HG03442 (cell line): Measurements from ENCODE around the gene TSPAN32.

Source experiments
- ATAC-seq: cut with Tn5 transposase; IDR thresholded peaks from one replicate; pipeline ENCODE4 v1.9.1; 2021; ENCODE audit warnings: mild to moderate bottlenecking, moderate library complexity; ENCODE audit not compliant: unreplicated experiment

The TSPAN32 gene

DNA sequence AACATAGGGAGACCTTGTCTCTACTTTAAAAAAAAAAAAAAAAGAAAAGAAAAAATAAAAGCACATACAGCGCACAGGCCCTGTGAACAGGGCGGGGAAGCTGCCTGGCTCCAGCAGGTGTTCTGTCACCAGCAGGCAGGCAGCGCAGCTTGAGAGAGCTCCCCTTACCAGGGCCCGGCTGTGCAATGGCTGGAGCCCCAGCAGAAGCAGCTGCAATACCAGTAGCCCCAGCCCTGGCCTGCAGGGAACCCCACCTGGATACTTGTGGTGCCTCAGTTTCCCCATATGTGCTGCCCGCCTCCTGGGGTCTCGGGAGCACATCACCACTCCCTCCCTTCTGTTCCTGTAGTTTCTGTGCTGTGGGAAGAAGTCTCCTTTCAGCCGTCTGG, 12.3 kb downstream of the TSPAN32 start:
- ATAC-seq, result no peak

DNA sequence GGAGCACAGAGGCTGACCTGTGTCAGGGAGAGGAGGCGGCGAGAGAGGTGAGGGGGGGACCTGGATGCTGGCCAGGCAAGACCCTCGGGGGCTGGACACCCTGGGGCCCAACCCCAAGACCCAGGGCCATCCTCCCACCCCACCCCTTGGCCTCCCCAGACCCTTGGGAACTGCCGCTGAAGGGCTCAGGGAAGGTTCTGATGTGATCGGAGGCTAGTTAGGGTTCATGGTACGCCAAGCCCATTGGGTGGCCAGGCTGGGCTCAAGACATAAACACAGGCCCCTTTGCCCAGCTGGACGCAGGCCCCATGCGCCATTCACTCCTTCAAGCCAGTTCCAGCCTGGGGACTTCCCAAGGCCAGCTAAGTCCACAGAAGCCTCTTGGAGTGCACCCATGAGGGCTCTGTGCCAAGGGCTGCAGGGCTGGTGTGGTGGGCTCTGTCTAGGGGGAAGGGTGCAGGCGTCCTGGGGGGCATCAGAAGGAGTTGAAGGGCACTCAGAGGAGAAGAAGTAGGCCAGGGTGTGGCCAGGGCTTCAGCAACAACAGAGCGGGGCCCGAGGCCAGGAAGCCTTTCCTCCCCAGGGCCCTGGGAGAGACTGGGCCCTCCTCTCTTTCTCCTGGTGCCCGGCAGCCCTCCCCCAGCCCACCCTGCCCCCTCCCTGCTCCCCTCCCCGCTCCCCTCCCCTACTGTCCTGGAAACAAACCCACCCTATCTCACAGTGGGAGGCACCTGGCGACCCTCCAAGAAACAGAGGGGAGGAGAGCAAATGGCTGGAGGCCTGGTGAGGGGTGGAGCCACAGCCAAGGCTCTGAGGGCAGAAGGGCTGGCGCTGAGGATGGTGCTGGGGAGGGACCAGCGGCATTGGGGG, 12.9 kb downstream of the TSPAN32 start:
- no peak for ATAC-seq

DNA sequence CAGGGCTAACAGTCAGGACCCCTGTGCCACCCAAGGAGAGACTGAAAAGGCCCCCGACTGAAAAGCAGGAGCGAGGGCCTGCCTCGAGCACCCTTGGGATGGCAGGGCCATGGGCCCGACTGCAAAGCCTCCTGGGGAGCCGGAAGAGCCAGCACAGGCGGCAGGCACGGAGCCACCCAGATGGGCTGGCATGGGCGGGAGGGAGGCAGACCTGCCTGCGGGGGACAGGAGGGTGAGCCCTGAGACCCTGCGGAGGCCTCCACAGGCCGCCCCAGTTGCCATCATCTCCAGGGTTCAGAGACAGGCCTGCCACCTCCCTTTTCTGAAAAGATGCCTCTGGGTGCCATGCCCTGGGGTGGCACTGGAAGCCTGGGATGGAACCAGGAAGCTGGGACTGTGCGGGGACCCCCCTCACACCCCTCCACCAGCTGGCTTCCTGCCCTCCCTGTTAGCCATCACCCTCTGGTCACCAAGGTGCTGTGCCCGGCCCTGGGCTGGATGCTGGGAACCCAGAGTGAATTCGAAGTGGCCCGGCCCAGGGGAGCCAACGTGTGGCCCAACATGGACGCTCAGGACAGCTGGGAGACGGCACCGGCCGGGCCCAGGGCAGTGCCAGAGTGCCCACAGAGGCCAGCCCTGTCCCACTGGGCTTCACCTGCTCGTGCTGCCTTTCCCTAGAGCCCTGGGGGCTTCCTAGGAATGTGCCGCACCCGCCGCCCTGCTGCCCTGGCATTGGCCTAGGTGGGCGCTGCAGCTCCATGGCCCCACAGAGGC, 13.8 kb downstream of the TSPAN32 start:
- ATAC-seq, result no peak

DNA sequence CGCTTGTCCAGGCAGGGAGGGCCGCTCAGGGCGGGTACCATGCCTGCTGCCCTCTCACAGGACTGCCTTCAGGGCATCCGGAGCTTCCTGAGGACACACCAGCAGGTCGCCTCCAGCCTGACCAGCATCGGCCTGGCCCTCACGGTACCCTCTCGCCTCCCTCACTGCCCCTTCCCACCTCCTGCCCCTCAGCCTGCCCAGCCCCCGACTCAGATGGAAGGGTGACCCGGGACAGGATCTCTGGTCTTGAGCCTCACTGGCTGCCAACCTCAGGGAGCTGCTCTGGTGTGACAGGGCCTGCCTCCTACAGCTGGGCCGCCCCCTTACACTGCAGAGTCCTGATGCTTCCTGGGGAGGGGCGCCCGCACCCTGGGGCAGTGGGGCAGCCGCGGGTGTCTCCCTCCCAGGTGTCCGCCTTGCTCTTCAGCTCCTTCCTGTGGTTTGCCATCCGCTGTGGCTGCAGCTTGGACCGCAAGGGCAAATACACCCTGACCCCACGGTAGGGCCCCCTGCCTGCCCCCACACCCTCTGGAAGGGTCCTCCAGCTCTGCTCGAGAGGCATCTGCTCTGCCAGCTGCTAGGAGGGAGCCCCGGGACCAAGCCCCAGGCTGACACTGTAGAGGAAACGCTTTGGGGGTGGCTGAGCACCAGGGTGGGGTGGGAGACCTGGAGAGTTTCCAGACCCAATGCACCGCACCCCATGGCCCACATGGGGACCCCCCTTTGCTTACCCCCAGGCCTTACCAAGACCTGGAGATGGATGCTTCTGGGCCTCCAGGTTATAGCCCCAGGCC, 14.6 kb downstream of the TSPAN32 start:
- no peak for ATAC-seq

DNA sequence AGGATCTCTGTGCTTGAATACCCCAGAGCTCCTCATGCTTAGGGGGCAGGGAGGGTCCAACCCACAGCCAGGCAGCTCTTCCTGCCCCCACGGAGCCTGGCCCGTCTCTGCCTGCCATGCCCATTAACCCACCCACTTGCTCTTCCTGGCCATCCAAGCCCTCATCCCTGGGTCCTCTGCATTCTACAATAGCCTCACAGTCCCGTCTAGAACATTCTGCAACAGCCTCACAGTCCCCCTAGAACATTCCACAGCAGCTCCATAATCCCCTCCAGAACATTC, 15.1 kb downstream of the TSPAN32 start:
- no peak for ATAC-seq

DNA sequence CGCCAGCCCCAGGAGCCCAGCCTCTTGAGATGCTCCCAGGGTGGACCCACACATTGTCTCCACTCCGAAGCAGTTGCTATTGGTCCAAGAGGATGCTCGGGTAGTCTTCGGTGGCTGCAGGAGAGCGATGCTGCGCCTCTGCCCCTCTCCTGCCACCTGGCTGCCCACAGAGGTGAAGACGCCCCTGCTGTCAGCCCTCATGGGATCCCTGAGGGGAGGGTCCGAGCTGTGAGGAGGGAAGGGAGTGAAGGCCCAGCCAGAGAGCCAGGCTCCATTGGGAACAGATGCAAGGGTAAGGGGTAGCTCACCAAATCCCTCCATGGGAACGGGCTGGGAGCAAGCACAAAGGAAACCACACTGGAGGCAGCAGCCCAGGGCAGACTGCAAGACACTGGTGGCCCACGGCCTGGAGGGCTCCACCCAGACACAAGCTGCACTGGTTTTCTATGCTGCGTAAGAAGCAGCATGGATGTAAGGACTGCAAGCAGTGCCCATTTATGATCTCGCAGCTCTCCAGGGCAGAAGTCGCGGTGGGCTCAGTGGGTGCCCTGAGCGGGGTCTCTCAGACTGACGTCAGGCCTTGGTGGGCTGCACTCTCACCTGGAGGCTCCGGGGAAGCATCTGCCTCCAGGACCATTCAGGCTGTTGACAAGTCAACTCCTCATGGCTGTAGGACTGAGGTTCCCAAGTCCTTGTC, 15.7 kb downstream of the TSPAN32 start:
- no peak for ATAC-seq

DNA sequence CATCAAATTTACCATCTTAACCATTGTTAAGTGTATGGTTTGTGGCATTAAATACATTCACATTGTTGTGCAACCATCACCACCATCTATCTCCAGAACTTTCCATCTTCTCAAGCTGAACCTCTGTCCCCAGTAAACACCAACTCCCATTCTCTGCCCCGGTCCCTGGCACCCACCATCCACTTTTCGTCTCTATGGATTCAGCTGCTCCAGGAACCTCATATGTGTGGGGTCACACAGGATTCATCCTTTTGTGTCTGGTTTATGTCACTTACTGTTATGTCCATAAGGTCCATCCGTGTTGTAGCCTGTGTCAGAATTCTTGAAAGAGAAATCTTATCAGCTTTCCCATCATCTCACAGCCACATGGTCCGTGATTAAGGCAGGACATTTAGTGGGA, 16.3 kb downstream of the TSPAN32 start:
- no peak for ATAC-seq

DNA sequence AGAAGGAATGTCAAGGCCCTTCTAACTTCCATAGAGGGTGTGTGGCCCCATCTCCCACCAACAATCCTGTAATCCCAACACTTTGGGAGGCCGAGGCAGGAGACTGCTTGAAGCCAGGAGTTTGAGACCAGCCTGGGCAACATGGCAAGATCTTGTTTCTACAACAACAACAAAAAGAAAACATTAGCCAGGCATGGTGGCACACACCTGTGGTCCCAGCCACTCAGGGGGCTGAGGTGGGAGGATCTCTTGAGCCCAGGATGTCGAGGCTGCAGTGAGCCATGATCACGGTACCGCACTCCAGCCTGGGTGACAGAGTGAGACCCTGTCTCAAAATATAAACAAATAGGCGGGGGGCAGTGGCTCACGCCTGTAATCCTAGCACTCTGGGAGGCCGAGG, 16.9 kb downstream of the TSPAN32 start:
- ATAC-seq, result no peak

DNA sequence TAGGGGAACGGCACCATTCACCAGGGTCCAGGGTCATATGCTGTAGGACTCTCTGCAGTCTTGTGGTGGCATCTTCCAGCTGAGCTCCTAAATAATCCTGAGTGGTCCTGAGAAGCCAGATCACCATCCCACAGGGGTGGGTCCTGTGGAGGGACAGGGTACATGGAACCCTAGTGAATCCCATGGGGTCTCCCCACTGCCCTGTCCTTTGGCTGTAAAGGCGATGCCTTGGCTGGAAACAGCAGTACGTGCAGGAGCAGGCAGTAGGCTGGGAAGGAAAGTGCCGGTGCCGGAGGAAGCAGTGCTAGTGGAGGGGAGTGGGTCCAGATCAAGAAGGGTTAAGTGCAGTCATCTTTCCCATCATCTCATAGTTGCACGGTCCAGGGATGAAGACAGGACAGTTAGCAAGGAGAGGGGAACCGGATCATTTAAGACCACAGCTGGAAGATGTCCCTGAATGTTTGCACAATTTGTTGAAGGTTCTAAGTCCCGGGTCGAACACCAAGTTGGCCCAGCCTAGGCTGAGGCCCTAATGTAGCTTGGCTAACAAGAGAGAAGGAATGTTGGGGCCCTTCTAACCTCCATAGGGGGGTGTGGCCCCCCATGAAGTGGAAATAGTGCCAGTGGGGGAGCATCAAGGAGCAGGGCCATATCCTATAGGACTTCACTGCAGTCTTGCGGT, 18.1 kb downstream of the TSPAN32 start:
- no peak for ATAC-seq

DNA sequence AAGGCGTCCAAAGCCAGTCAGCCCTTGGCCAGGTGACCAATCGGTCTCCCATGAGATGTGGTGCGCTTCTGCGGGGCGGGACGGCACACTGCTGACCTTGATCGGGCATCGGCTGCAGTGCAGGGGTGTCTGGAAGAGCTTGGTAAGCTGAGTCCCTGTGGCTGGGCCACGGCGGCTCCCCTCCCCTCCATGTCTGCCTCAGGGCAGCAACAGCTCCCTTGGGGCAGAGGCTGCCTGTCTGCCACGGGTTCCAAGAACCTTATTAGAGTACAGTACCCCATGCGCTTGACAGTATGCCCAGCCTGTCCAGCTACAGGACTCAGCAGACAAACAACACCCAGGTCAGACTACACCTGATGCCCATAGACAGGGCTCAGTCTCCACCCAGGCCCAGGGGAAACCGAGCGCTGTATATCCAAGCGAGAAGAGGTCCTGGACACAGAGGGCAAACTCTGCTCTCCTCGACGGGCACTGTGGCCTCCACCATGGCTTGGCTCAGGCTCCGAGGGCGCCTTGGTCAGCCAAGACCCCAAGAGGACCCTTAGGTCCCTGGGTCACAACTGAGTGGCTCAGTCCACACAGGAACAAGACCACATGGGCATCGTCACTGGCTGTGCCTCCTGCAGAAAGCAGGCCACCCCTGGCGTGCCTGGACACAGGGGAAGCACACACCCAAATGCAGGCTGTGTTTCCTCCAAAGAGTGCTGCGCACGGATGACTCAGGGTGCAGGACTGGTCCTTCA, 18.9 kb downstream of the TSPAN32 start:
- ATAC-seq, result no peak

DNA sequence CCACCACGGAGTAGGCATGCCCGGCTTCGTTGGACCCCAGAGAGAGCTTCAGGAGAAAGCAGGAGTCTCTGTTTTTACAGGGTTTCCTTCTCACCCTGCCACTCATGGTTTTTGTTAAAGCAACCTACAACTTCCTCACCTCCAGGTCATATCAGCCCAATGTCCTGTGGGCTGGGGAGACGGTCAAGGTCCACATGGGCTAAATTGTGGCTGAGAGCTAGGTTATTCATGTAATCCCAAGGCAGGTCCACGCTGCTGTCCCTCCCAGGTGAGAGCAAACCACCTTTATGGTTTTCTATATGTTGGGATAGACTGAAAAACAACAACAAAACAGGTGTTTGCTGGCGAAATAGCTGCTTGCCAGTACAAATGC, 19.5 kb downstream of the TSPAN32 start:
- no peak for ATAC-seq

DNA sequence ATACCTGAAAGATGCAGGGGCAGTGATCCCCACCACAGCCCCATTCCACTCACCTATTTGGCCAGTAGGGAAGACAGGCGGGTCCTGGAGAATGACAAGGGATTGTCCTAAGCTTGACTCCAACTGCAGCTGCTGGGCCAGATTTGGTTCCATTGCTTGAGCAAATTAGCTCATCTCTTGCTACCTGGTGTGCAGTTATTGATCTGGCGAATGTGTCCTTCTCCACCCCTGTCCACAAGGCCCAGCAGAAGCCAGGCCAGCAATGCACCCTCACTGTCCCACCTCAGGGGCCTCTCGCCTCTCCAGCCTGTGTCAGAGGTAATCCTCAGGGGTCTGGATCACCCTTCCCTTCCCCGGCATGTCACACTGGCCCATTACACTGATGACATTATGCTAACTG, 23.3 kb downstream of the TSPAN32 start:
- ATAC-seq, result no peak

DNA sequence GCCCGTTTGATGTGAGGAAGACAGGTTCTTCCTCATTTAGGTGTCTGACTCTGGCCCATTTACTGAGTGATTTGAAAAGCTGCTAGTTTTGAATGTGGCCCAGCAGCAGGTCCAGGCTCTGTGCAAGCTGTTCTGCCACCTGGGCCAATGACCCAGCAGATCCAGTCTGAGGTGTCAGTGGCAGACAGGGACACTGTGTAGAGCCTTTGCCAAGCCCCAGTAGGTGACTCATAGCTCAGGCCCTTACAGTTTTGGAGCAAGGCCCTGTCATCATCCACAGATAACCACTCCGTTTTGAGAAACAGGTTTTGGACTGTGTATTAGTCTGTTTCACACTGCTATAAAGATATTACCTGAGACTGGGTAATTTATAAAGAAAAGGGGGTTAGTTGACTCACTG, 23.9 kb downstream of the TSPAN32 start:
- ATAC-seq, result no peak

DNA sequence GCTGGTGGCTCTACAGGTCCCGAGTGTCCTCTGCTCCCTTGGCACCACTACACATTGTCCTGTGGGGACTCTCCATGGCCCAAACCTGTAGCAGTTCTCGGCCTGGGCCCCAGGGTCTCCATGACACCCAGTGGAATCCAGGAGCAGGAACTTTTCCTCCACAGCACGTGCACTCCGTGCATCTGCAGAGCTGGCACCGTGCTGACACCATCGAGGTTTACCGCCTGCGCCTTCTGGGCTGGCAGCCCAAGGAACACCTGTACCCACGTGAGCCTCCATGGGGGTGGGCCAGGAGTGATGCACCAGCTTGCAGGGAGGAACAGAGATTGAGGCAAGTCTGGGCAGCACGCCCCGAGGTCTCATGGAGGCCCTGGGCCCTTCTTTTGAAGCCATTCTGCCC, 25.2 kb downstream of the TSPAN32 start:
- no peak for ATAC-seq

DNA sequence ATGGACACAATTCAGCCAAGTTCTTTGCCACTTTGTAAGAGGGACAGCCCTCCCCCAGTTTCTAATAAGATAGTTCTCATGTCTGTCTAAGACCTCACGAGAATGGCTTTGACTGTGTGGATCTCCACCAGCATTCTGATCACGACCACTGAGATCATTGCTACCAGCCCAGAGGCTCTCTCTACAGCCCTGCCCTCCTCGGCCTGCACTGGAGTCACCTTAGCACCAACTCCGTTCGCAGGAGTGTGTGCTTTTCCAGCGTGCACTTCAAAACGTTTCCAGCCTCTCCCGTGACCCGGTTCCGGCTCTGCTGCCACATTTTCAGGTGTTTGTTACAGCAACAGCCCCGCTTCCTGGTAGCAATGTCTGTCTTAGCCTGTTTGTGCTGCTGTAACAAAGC, 26.2 kb downstream of the TSPAN32 start:
- ATAC-seq, result no peak

DNA sequence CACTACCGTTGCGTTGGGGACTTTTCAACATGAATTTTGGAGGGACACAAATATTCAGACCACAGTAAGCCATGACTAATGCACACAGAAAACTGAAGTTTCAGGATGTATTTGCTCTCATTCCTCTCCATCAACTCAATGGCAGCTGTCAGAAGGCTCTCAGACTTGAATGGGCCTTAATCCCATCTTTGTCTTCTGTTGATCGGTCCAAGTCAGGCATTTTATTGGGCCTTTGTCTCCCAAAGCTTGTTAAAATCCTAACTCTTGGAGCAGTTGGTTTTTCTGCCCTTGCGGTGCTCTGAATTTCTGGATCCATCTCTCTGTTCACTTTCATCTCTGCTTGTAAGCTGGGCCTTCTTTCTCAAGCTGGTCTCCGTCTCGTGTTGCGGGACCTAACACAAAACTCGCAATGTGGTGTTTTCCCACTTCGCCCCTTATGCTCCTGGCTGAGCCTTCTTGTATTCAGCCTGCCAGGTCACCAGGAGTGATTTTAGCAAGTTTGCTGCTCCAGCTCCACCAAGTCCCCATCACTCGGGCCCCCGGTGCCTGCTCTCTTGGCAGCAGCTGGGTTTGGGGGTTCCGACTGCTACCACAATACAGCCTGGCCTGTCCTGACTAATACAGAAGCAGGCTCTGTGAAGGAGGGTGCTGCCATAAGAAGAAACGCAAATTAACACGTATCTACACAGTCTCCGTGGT, 27.0 kb downstream of the TSPAN32 start:
- no peak for ATAC-seq

DNA sequence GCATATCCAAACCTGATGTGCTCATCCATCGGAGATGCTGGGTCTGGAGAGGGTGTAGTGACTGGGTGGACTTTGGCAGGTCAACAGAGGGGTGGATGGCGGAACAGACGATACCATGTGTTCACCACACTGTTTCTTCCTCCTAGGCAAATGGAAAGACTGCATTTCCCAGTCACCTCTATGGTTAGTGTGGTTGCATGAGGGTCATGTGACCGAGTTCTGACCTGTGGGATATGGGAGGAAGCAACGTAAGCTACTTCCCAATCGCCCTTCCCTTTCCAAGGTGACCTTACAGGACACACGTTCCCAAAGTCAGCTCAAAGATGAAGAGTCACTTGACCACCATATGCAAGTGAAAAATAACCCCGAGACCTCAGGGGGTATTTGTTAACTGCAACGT, 27.7 kb downstream of the TSPAN32 start:
- ATAC-seq, result no peak

DNA sequence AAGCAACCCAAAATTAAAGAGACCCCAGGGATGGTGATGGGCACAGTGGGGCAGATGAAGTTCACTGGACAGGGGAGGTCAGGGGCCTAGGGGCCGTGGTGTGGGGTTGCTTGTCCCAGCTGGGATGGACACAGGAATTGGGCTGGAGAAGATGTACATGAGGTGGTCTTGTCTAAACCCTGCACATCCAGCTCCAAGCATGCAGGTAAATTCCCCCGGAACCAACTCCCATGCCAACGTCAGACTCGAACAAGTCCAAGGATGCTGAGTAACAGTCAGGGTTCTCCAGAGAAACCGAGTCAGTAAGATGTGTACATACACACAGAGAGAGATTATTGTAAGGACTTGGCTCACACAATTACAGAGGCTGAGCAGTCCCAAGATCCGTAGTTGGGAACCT, 28.9 kb downstream of the TSPAN32 start:
- ATAC-seq, result no peak

DNA sequence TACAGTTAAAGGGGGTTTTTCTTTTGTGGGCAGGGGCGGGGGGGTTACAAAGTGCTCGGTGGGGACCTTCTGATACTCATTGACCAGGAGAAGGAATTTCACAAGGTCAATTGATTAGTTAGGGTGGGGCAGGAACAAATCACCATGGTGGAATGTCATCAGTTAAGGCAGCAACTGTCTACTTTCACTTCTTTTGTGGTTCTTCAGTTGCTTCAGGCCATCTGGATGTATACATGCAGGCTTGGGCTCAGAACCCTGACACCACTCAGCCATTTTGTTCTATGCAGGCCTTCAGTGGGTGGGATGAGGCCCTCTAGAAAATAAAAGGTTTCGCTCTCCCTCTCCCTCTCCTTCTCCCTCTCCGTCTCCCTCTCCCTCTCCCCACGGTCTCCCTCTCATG, 29.6 kb downstream of the TSPAN32 start:
- no peak for ATAC-seq
